ENCODE measurements around the gene GJB2.

Gene GJB2

GRCh38 chr13:20192158-20192835, 441 bp downstream of the GJB2 start:
- ATAC-seq = no peak

GRCh38 chr13:20191311-20192157, 1.2 kb downstream of the GJB2 start:
- ATAC-seq = no peak

GRCh38 chr13:20190481-20191310, 2.0 kb downstream of the GJB2 start:
- ATAC-seq = no peak

GRCh38 chr13:20190076-20190475, 2.7 kb downstream of the GJB2 start:
- ATAC-seq = no peak

GRCh38 chr13:20188667-20189553, 3.8 kb downstream of the GJB2 start:
- no peak for ATAC-seq

- no peak for ATAC-seq
These were observed 6.0 kb downstream of the GJB2 start for GRCh38 chr13:20186771-20187170.

- ATAC-seq = no peak
These were observed 7.2 kb downstream of the GJB2 start for GRCh38 chr13:20185366-20186056.

- peak; percentile 90 to 93 for ATAC-seq
These were observed 10.4 kb downstream of the GJB2 start for GRCh38 chr13:20182231-20182846.

- ATAC-seq = no peak
These were observed 11.6 kb downstream of the GJB2 start for GRCh38 chr13:20181188-20181587.

GRCh38 chr13:20178156-20178555, 14.6 kb downstream of the GJB2 start:
- ATAC-seq = no peak

- ATAC-seq = no peak
These were observed 15.5 kb downstream of the GJB2 start for GRCh38 chr13:20177049-20177831.

GRCh38 chr13:20175907-20176652, 16.7 kb downstream of the GJB2 start:
- ATAC-seq = no peak

GRCh38 chr13:20175406-20175794, 17.3 kb downstream of the GJB2 start:
- ATAC-seq = no peak

- ATAC-seq = peak; percentile 97 to 98
These were observed 17.9 kb downstream of the GJB2 start for GRCh38 chr13:20174656-20175405.

GRCh38 chr13:20173116-20173746, 19.5 kb downstream of the GJB2 start:
- ATAC-seq = no peak

- no peak for ATAC-seq
These were observed 21.4 kb downstream of the GJB2 start for GRCh38 chr13:20171364-20171763.

GRCh38 chr13:20170921-20171320, 21.8 kb downstream of the GJB2 start:
- ATAC-seq = no peak

GRCh38 chr13:20168396-20168795, 24.3 kb downstream of the GJB2 start:
- no peak for ATAC-seq

Measured in activated CD4-positive, CD25-positive, alpha-beta regulatory T cell treated with anti-CD3 and anti-CD28 coated beads, Interleukin-2, amount 50 U/mL, for 24 hours (primary cell).